Measurements from ENCODE around the gene SDF2L1.

- TF ChIP-seq, protein P1, sequence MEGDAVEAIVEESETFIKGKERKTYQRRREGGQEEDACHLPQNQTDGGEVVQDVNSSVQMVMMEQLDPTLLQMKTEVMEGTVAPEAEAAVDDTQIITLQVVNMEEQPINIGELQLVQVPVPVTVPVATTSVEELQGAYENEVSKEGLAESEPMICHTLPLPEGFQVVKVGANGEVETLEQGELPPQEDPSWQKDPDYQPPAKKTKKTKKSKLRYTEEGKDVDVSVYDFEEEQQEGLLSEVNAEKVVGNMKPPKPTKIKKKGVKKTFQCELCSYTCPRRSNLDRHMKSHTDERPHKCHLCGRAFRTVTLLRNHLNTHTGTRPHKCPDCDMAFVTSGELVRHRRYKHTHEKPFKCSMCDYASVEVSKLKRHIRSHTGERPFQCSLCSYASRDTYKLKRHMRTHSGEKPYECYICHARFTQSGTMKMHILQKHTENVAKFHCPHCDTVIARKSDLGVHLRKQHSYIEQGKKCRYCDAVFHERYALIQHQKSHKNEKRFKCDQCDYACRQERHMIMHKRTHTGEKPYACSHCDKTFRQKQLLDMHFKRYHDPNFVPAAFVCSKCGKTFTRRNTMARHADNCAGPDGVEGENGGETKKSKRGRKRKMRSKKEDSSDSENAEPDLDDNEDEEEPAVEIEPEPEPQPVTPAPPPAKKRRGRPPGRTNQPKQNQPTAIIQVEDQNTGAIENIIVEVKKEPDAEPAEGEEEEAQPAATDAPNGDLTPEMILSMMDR (conservative IDR thresholded peaks at IDR 0.05): no peak
- TF ChIP-seq ZFX (IDR thresholded peaks at IDR 0.05): no peak
Observed at GRCh38 chr22:21622919-21623647, 19.0 kb upstream of the SDF2L1 start.
